ENCODE data around the gene PSPN.

PSPN gene

GRCh38 chr19:6418562-6418932 is 42.8 kb upstream of the PSPN start:
- TF ChIP-seq CTCF (IDR thresholded peaks at IDR 0.05; ENCODE audit: control insufficient read depth, extremely low read depth, insufficient read depth), result no peak
- H3K4me3 ChIP-seq (ENCODE audit: low read depth, low read length), result no peak overlapping the region
- no peak for DNase-seq (ENCODE audit: low read depth)

GRCh38 chr19:6417713-6418561 is 42.2 kb upstream of the PSPN start:
- H3K4me3 ChIP-seq (ENCODE audit: low read depth, low read length), result no peak overlapping the region
- TF ChIP-seq CTCF (IDR thresholded peaks at IDR 0.05; ENCODE audit: control insufficient read depth, extremely low read depth, insufficient read depth), result peak; percentile 67
- DNase-seq (ENCODE audit: low read depth), result no peak

GRCh38 chr19:6416658-6417405 is 41.1 kb upstream of the PSPN start:
- no peak overlapping the region for H3K4me3 ChIP-seq (ENCODE audit: low read depth, low read length)
- DNase-seq (ENCODE audit: low read depth), result no peak
- no peak for TF ChIP-seq CTCF (IDR thresholded peaks at IDR 0.05; ENCODE audit: control insufficient read depth, extremely low read depth, insufficient read depth)

GRCh38 chr19:6415591-6416190 is 40.0 kb upstream of the PSPN start:
- TF ChIP-seq CTCF (IDR thresholded peaks at IDR 0.05; ENCODE audit: control insufficient read depth, extremely low read depth, insufficient read depth), result no peak
- no peak overlapping the region for H3K4me3 ChIP-seq (ENCODE audit: low read depth, low read length)
- no peak for DNase-seq (ENCODE audit: low read depth)

GRCh38 chr19:6414793-6415590 is 39.3 kb upstream of the PSPN start:
- TF ChIP-seq CTCF (IDR thresholded peaks at IDR 0.05; ENCODE audit: control insufficient read depth, extremely low read depth, insufficient read depth), result no peak
- H3K4me3 ChIP-seq (ENCODE audit: low read depth, low read length), result no peak overlapping the region
- no peak for DNase-seq (ENCODE audit: low read depth)
